MM.1S (cell line): ENCODE data around the gene RPL10A.

Source experiments
- DNase-seq: peaks from one replicate; pipeline ENCODE4 v3.0.0-alpha.2; 2015
- H2AFZ ChIP-seq: fragments of 300-600 bp; sonication (generic); 2 replicates; pipeline ENCODE4 v1.6.0; 2016; ENCODE audit warnings: antibody characterized with exemption, low read length
- H3F3A ChIP-seq: fragments of 300-600 bp; sonication (generic); 2 replicates; pipeline ENCODE4 v1.6.1; 2016; ENCODE audit warnings: mild to moderate bottlenecking, antibody characterized with exemption, low read length, moderate library complexity, mixed read lengths; ENCODE audit not compliant: insufficient read depth
- H3K27ac ChIP-seq: fragments of 300-600 bp; sonication (generic); 2 replicates; pipeline ENCODE4 v1.5.1; 2016; ENCODE audit warnings: mild to moderate bottlenecking, low read length
- H3K27me3 ChIP-seq: fragments of 300-600 bp; sonication (generic); replicated peaks from 2 replicates; pipeline ENCODE4 v1.6.0; 2016; ENCODE audit warnings: low read length; ENCODE audit not compliant: insufficient read depth
- H3K36me3 ChIP-seq: fragments of 300-600 bp; sonication (generic); replicated peaks from 2 replicates; pipeline ENCODE4 v1.6.1; 2016; ENCODE audit warnings: mild to moderate bottlenecking, low read length, mixed read lengths; ENCODE audit not compliant: insufficient read depth
- H3K4me1 ChIP-seq: fragments of 300-600 bp; sonication (generic); 2 replicates; pipeline ENCODE4 v1.6.1; 2016; ENCODE audit warnings: low read length, mixed read lengths
- H3K4me2 ChIP-seq: fragments of 300-600 bp; sonication (generic); 2 replicates; pipeline ENCODE4 v1.6.0; 2016; ENCODE audit warnings: low read depth, low read length
- H3K4me3 ChIP-seq: fragments of 300-600 bp; sonication (generic); 2 replicates; pipeline ENCODE4 v1.5.1; 2016; ENCODE audit warnings: low read length, mixed read lengths
- H3K79me2 ChIP-seq: fragments of 300-600 bp; sonication (generic); 2 replicates; pipeline ENCODE4 v1.6.1; 2016; ENCODE audit warnings: mixed run types, low read length, mixed read lengths
- H3K9ac ChIP-seq: fragments of 300-600 bp; sonication (generic); 2 replicates; pipeline ENCODE4 v1.6.1; 2016; ENCODE audit warnings: low read length, mixed read lengths
- H3K9me2 ChIP-seq: fragments of 300-600 bp; sonication (generic); replicated peaks from 2 replicates; pipeline ENCODE4 v1.6.1; 2016; ENCODE audit warnings: mild to moderate bottlenecking, low read length, mixed read lengths; ENCODE audit not compliant: insufficient read depth
- H3K9me3 ChIP-seq: fragments of 300-600 bp; sonication (generic); replicated peaks from 2 replicates; pipeline ENCODE4 v1.6.1; 2016; ENCODE audit warnings: mild to moderate bottlenecking, low read length, mixed read lengths; ENCODE audit not compliant: insufficient read depth
- H4K20me1 ChIP-seq: fragments of 300-600 bp; sonication (generic); 2 replicates; pipeline ENCODE4 v1.6.1; 2016; ENCODE audit warnings: mild to moderate bottlenecking, low read length, moderate library complexity, mixed read lengths; ENCODE audit not compliant: insufficient read depth
- CTCF ChIP-seq: fragments of 300-600 bp; sonication (generic); IDR thresholded peaks from 2 replicates; pipeline ENCODE4 v1.5.1; 2016; ENCODE audit warnings: antibody characterized with exemption, low read length, mixed read lengths
- EZH2 ChIP-seq: fragments of 300-600 bp; sonication (generic); optimal IDR thresholded peaks from 2 replicates; pipeline ENCODE3; 2017; ENCODE audit warnings: low read depth, mild to moderate bottlenecking, antibody characterized with exemption, low read length, mixed read lengths
- EZH2phosphoT487 ChIP-seq: fragments of 300-600 bp; sonication (generic); IDR thresholded peaks from 2 replicates; pipeline ENCODE4 v1.6.1; 2018; ENCODE audit warnings: antibody characterized with exemption, low read length

The RPL10A gene

GRCh38 chr6:35507221-35507620, 39.0 kb downstream of the RPL10A start:
- H3K4me1 ChIP-seq = no peaks in the 10 kb centered on the region
- H3K9ac ChIP-seq = no peak overlapping the region
- no peak for TF ChIP-seq EZH2phosphoT487
- no peak for TF ChIP-seq EZH2
- no peak for TF ChIP-seq CTCF
- H4K20me1 ChIP-seq = no peaks in the 10 kb centered on the region
- H2AFZ ChIP-seq = no peak overlapping the region
- no peaks in the 10 kb centered on the region for H3K36me3 ChIP-seq
- H3K9me2 ChIP-seq = no peaks in the 10 kb centered on the region
- H3K79me2 ChIP-seq = no peaks in the 10 kb centered on the region
- H3K4me2 ChIP-seq = no peak overlapping the region
- H3K4me3 ChIP-seq = no peak overlapping the region
- no peaks in the 10 kb centered on the region; the same call in 1 of the 2 replicates for H3K27me3 ChIP-seq
- H3K27ac ChIP-seq = no peak overlapping the region
- no peaks in the 10 kb centered on the region for H3K9me3 ChIP-seq
- no peak for DNase-seq
- H3F3A ChIP-seq = no peaks in the 10 kb centered on the region

DNA sequence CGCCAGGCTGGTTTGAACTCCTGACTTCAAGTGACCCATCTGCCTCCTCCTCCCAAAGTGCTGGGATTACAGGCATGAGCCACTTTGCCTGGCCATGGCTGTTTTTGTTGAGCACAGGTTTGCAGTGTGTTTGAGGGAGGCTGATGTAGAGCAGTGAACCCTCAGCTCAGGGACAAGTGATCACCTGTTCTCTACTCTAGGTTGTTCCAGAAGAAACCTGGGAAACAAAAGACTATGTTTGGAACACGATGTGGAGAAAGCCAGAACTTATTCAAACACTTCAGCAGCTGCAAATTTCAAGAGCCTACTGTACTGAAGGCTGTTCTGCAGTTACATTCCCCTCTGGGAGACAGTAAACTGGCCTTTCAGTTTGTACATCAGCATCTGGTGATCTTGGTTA, 39.8 kb downstream of the RPL10A start:
- DNase-seq = no peak
- Histone ChIP-seq H3K9me3 (no peaks in the 10 kb centered on the region), H3K4me2 (no peak overlapping the region), H3K9ac (no peak overlapping the region), H3K4me3 (no peak overlapping the region), H3K9me2 (no peaks in the 10 kb centered on the region), H3K4me1 (no peaks in the 10 kb centered on the region), H3K27ac (no peak overlapping the region), H4K20me1 (no peaks in the 10 kb centered on the region), H3K79me2 (no peaks in the 10 kb centered on the region), H3K36me3 (no peaks in the 10 kb centered on the region), H3F3A (no peaks in the 10 kb centered on the region), H3K27me3 (no peaks in the 10 kb centered on the region; the same call in 1 of the 2 replicates), H2AFZ (no peak overlapping the region)
- TF ChIP-seq EZH2phosphoT487 (no peak), EZH2 (no peak)

GRCh38 chr6:35508542-35508941, 40.3 kb downstream of the RPL10A start:
- TF ChIP-seq EZH2phosphoT487 (no peak), CTCF (no peak), EZH2 (no peak)
- Histone ChIP-seq H3K4me3 (no peak overlapping the region), H3K9me2 (no peaks in the 10 kb centered on the region), H3K79me2 (no peaks in the 10 kb centered on the region), H3K4me2 (no peak overlapping the region), H3K36me3 (no peaks in the 10 kb centered on the region), H3F3A (no peaks in the 10 kb centered on the region), H2AFZ (no peak overlapping the region), H3K9ac (no peak overlapping the region), H4K20me1 (no peaks in the 10 kb centered on the region), H3K27me3 (no peaks in the 10 kb centered on the region; the same call in 1 of the 2 replicates), H3K27ac (no peak overlapping the region), H3K4me1 (no peaks in the 10 kb centered on the region), H3K9me3 (no peaks in the 10 kb centered on the region)
- DNase-seq = no peak

DNA sequence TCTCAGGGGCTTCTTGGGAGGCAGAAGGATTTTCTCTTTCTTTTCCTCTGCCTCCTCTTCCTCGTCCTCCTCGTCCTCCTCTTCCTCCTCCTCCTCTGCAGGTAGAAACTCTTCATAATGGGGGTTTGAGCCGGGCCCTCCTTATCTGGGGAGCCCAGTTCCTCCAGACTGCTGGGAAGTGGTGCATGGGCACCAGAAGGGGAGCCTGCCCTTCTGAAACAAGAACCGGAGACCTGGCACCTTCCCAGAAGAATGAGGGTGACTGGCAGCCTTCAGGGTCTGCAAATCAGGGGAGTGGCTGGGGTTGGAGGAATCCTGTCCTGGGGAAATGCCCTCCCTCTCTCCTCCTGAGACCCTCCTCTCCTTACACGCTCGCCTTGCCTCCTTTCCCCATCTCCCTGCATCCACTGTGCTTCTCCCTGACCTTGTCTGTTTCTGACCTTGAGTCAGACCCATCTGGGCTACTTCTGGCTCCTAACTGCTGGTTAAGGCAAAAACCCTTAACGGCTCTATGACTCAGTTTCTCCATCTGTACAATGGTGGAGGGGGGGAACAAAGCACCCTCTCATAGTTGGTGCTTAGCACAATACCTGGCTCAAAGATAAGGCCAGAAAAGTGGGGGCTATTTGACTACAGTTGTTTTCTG, 42.8 kb downstream of the RPL10A start:
- H3K9me3 ChIP-seq = no peaks in the 10 kb centered on the region

More for the DNA sequence above, 42.8 kb downstream of the RPL10A start:
- H3F3A ChIP-seq = no peaks in the 10 kb centered on the region
- no peaks in the 10 kb centered on the region for H3K4me1 ChIP-seq
- H3K36me3 ChIP-seq = no peaks in the 10 kb centered on the region
- no peak overlapping the region for H3K27ac ChIP-seq
- H3K4me2 ChIP-seq = no peak overlapping the region
- no peak for DNase-seq
- H3K27me3 ChIP-seq = no peaks in the 10 kb centered on the region; the same call in 1 of the 2 replicates
- no peak overlapping the region for H3K9ac ChIP-seq
- no peak overlapping the region for H2AFZ ChIP-seq
- H3K79me2 ChIP-seq = no peaks in the 10 kb centered on the region
- H3K4me3 ChIP-seq = no peak overlapping the region
- no peak for TF ChIP-seq CTCF
- TF ChIP-seq EZH2 = no peak
- TF ChIP-seq EZH2phosphoT487 = no peak
- no peaks in the 10 kb centered on the region for H3K9me2 ChIP-seq
- H4K20me1 ChIP-seq = no peaks in the 10 kb centered on the region
